Measurements from ENCODE around the gene TSHZ3. TPM values are rescaled to one million over a fixed set of nuclear protein-coding genes. Genes with fewer than 3 reads are reported as not detected.

The TSHZ3 gene
- polyA plus RNA-seq, 1 experiment: 5.1 TPM

DNA sequence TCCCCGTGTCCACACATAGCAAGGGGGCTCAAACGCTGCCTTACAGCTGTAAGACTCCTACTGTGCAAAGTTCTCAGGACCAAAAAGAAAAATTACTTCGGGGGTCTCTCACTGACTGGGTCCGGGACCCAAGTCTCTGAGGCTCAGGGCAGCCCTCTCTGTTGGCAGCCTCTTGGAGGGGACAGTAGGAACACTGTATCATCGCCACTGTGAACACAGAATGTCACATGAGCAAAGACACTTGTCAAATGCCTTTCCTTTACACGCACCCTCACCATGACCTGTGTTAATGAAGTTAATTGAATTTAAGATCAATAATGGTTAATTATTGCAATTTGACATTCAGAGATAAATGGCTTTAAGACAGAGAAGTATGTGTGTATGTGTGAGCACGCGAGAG, 49.6 kb downstream of the TSHZ3 start:
- no peaks in the 10 kb centered on the region for H3K27me3 ChIP-seq (ENCODE audit: control insufficient read depth, insufficient read depth, low read length)
- CTCF ChIA-PET: no interaction called here
- TF ChIP-seq, protein P1, sequence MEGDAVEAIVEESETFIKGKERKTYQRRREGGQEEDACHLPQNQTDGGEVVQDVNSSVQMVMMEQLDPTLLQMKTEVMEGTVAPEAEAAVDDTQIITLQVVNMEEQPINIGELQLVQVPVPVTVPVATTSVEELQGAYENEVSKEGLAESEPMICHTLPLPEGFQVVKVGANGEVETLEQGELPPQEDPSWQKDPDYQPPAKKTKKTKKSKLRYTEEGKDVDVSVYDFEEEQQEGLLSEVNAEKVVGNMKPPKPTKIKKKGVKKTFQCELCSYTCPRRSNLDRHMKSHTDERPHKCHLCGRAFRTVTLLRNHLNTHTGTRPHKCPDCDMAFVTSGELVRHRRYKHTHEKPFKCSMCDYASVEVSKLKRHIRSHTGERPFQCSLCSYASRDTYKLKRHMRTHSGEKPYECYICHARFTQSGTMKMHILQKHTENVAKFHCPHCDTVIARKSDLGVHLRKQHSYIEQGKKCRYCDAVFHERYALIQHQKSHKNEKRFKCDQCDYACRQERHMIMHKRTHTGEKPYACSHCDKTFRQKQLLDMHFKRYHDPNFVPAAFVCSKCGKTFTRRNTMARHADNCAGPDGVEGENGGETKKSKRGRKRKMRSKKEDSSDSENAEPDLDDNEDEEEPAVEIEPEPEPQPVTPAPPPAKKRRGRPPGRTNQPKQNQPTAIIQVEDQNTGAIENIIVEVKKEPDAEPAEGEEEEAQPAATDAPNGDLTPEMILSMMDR (IDR thresholded peaks at IDR 0.05; ENCODE audit: insufficient read depth, low read depth, low read length): no peak
- peaks cover 6% of the 10 kb centered on the region; the same call in 1 of the 2 replicates for H3K36me3 ChIP-seq (ENCODE audit: control insufficient read depth, insufficient read depth, low read length)
- no peak overlapping the region for H3K4me3 ChIP-seq (ENCODE audit: low read depth, low read length)
- POLR2A ChIA-PET: no interaction called here
- no peak for DNase-seq (ENCODE audit: low read depth)

DNA sequence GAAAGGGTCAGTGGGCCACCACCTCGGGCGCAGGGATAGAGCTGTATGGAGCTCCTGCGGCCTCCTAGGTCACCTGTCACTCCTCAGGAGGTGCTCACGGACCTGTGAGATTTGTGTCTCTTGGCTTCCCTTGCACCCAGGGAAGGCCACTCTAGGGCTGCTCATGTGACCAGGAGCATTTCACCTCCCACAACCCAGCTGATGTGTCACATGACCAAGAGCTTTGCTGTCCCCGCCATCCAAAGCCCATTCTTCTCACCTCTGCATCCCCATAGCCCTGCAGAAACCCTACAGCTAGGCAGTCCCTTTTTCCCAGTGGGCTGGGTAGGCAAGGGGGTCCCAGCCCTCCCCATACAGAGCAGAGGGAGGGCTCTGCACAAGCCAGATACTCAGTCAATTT, 51.2 kb downstream of the TSHZ3 start:
- TF ChIP-seq, protein P1 (IDR thresholded peaks at IDR 0.05; ENCODE audit: insufficient read depth, low read depth, low read length): no peak
- POLR2A ChIA-PET: no interaction called here
- CTCF ChIA-PET: interaction anchor here (0.8 kb wide), 1 partner anchor 19 kb away, joined by 3 read pairs; no protein-coding TSS in a partner anchor
- H3K27me3 ChIP-seq (ENCODE audit: control insufficient read depth, insufficient read depth, low read length): no peaks in the 10 kb centered on the region
- peaks cover 4% of the 10 kb centered on the region; the same call in 1 of the 2 replicates for H3K36me3 ChIP-seq (ENCODE audit: control insufficient read depth, insufficient read depth, low read length)
- no peak for DNase-seq (ENCODE audit: low read depth)
- H3K4me3 ChIP-seq (ENCODE audit: low read depth, low read length): no peak overlapping the region

DNA sequence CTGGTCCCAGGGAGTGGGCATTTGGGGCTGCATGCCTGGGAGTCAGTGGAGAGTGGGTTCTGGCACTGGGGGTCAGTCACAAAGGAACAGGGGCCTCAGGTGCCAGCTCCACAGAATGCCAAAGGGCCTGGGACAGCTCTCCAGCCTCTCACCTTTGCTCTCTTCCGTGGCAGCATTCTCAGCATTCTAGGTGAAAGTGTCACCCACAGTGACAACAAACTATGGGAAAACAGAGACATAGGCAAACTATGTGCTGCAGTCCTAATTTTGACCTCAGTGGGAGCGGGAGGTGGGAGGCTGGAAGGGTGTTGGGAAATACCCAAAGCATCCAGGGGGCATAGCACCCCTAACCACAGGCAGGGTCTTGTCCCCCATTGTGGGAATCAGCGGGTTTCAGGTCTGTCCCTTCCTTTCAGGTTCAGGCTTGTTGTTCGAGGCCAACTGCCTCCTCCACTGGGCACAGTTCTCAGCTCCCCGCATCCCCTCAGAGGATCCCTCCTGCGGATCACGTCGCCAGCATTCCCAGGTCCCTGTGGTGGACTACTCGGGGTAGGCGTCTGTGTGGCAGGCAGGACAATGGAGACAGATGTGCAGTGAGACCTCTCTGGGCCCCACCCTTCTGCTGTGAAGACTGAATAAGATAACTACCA, 52.4 kb downstream of the TSHZ3 start:
- ChIA-PET POLR2A (no interaction called here), CTCF (no interaction called here)
- peaks cover 4% of the 10 kb centered on the region; the same call in 1 of the 2 replicates for H3K36me3 ChIP-seq (ENCODE audit: control insufficient read depth, insufficient read depth, low read length)
- no peak for DNase-seq (ENCODE audit: low read depth)
- no peak overlapping the region for H3K4me3 ChIP-seq (ENCODE audit: low read depth, low read length)
- TF ChIP-seq, protein P1 (IDR thresholded peaks at IDR 0.05; ENCODE audit: insufficient read depth, low read depth, low read length): no peak
- no peaks in the 10 kb centered on the region for H3K27me3 ChIP-seq (ENCODE audit: control insufficient read depth, insufficient read depth, low read length)

DNA sequence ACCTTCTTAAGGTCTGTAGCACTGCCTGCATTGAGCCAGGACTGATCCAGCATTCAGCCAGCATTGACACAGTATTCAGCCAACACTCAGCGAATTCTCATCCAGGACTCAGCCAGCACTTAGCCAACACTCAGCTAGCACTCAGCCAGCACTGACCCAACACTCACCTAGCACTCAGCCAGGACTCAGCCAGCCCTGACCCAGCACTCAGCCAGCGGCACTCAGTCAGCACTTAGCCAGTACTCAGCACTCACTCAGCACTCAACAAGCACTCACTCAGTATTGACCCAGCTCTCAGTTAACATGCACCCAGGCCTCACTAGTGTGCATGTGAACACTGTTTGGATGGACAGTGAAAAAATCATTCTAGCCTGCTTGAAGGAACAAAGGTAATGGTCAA, 55.0 kb downstream of the TSHZ3 start:
- Histone ChIP-seq H3K4me3 (ENCODE audit: low read depth, low read length) (no peak overlapping the region), H3K36me3 (ENCODE audit: control insufficient read depth, insufficient read depth, low read length) (peaks cover 4% of the 10 kb centered on the region; the same call in 1 of the 2 replicates), H3K27me3 (ENCODE audit: control insufficient read depth, insufficient read depth, low read length) (no peaks in the 10 kb centered on the region)
- TF ChIP-seq, protein P1 (IDR thresholded peaks at IDR 0.05; ENCODE audit: insufficient read depth, low read depth, low read length): no peak
- DNase-seq (ENCODE audit: low read depth): no peak
- ChIA-PET POLR2A (no interaction called here), CTCF (no interaction called here)

DNA sequence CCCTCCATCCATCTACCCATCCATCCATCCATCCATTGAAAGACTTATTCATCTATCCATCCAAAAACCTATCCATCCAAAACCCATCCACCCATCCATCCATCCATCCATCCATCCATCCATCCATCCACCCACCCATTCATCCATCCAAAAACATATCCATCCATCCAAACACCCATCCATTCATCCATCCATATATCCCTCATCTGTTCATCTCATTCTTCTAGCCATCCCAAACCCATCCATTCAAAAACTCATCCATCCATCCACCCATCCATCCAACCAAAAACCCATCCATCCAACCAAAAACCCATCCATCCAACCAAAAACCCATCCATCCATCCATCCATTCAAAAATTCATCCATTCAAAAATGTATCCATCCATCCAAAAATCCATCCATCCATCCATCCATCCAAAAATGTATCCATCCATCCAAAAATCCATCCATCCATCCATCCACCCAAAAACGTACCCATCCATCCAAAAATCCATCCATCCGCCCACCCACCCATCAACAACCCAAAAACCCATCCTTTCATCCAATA, 56.5 kb downstream of the TSHZ3 start:
- CTCF ChIA-PET: no interaction called here
- Histone ChIP-seq H3K36me3 (ENCODE audit: control insufficient read depth, insufficient read depth, low read length) (peaks cover 4% of the 10 kb centered on the region; the same call in 1 of the 2 replicates), H3K4me3 (ENCODE audit: low read depth, low read length) (no peak overlapping the region), H3K27me3 (ENCODE audit: control insufficient read depth, insufficient read depth, low read length) (no peaks in the 10 kb centered on the region)
- TF ChIP-seq, protein P1 (IDR thresholded peaks at IDR 0.05; ENCODE audit: insufficient read depth, low read depth, low read length): no peak
- POLR2A ChIA-PET: no interaction called here
- DNase-seq (ENCODE audit: low read depth): no peak

Data from BJ (cell line).